HepG2 (cell line): ENCODE results near the gene PTH1R. TPM values are rescaled to one million over a fixed set of nuclear protein-coding genes. Genes with fewer than 3 reads are reported as not detected.

Source experiments
- ATAC-seq: fragments of 200-7000 bp; cut with Tn5 transposase; 3 replicates; pipeline ENCODE4 v1.9.1; 2020; ENCODE audit warnings: mild to moderate bottlenecking, moderate library complexity
- BruUV-seq: library from RNA; stranded (reverse); fragments of 400-500 nt; replicated peaks from 2 replicates; lab custom pipeline; 2021; lab: Mats Ljungman, UMichigan
- CTCF ChIA-PET: fragments of 300-600 bp; formaldehyde crosslinking; extraction: SDS; loops from one replicate; lab custom pipeline; 2021; ENCODE audit warnings: low total read pairs, inconsistent platforms, low intra/inter-chr PET ratio; lab: Yijun Ruan, JAX
- POLR2A ChIA-PET: fragments of 350-600 bp; sonication (Branson Sonifier 250); formaldehyde crosslinking; loops from one replicate; lab custom pipeline; 2020; ENCODE audit warnings: antibody characterized with exemption, inconsistent platforms; lab: Yijun Ruan, JAX
- DNase-seq: peaks from one replicate; pipeline ENCODE4 v3.0.0-alpha.2; 2015; ENCODE audit warnings: low spot score
- FAIRE-seq: peaks from 3 replicates; lab custom pipeline; 2011; peaks lifted over from hg19 to GRCh38; lab: Jason Lieb, UNC
- H2AFZ ChIP-seq: one replicate; pipeline ENCODE4 v1.6.1; 2011; ENCODE audit warnings: low read length, inconsistent platforms
- H3K27ac ChIP-seq: fragments of 300-600 bp; 3 replicates; pipeline ENCODE4 v1.8.0; 2011; ENCODE audit warnings: mixed run types, mild to moderate bottlenecking, mixed read lengths, low read length, inconsistent platforms; ENCODE audit not compliant: insufficient read depth; ENCODE audit errors: extremely low read length
- H3K27me3 ChIP-seq, 2 experiments: fragments of 200-600 bp in 1 of 2; 2 replicates in 1 of 2; 3 replicates in 1 of 2; pipeline versions ENCODE4 v1.6.0 to v1.8.0; 2011; ENCODE audit warnings: low read length in 2 of 2, mild to moderate bottlenecking in 2 of 2, moderate library complexity in 2 of 2, inconsistent platforms in 1 of 2; ENCODE audit not compliant: insufficient read depth in 2 of 2, control insufficient read depth in 1 of 2
- H3K36me3 ChIP-seq, 2 experiments: fragments of 200-600 bp in 1 of 2; replicated peaks in 1 of 2; 2 replicates in 1 of 2; 3 replicates in 1 of 2; pipeline versions ENCODE4 v1.5.1 to v1.8.0; 2011; ENCODE audit warnings: low read length in 2 of 2, inconsistent platforms in 1 of 2; ENCODE audit not compliant: insufficient read depth in 2 of 2, control insufficient read depth in 1 of 2
- H3K4me1 ChIP-seq: 2 replicates; pipeline ENCODE4 v1.5.1; 2012; ENCODE audit warnings: low read length, inconsistent platforms; ENCODE audit not compliant: insufficient read depth
- H3K4me2 ChIP-seq: 2 replicates; pipeline ENCODE4 v1.6.0; 2011; ENCODE audit warnings: low read depth, low read length, inconsistent platforms
- H3K4me3 ChIP-seq, 3 experiments: fragments of 200-600 bp in 1 of 3; sonication (generic), shearing (Covaris generic) in 1 of 3; replicated peaks in 1 of 3; 2 replicates each; pipeline ENCODE4 v1.5.1; 2011 to 2016; ENCODE audit warnings: low read length in 3 of 3, inconsistent platforms in 2 of 3, low read depth in 2 of 3, mild to moderate bottlenecking in 2 of 3, control low read depth in 1 of 3, mixed read lengths in 1 of 3; ENCODE audit not compliant: insufficient read depth in 1 of 3
- H3K79me2 ChIP-seq: one replicate; pipeline ENCODE4 v1.6.1; 2011; ENCODE audit warnings: low read length, inconsistent platforms; ENCODE audit not compliant: insufficient read depth
- H3K9ac ChIP-seq: 2 replicates; pipeline ENCODE4 v1.6.0; 2011; ENCODE audit warnings: mild to moderate bottlenecking, low read depth, low read length, inconsistent platforms; ENCODE audit not compliant: insufficient read depth
- H3K9me3 ChIP-seq: 2 replicates; pipeline ENCODE4 v1.5.1; 2012; ENCODE audit warnings: mild to moderate bottlenecking, low read length
- H4K20me1 ChIP-seq: 2 replicates; pipeline ENCODE4 v1.6.0; 2011; ENCODE audit warnings: inconsistent platforms, mild to moderate bottlenecking, low read length, moderate library complexity; ENCODE audit not compliant: insufficient read depth
- NFRKB ChIP-seq: fragments of 450-650 bp; IDR thresholded peaks from 2 replicates; pipeline ENCODE4 v1.6.1; 2017
- RARG ChIP-seq: sonication (generic); formaldehyde crosslinking; IDR thresholded peaks from 2 replicates; pipeline ENCODE4 v1.4.0; 2020; ENCODE audit warnings: low read depth, mild to moderate bottlenecking, missing genetic modification reagents
- REPIN1 ChIP-seq: sonication (generic); formaldehyde crosslinking; IDR thresholded peaks from 2 replicates; pipeline ENCODE4 v1.8.0; 2022; ENCODE audit warnings: missing genetic modification reagents, low read depth, mild to moderate bottlenecking, borderline replicate concordance
- ZNF24 ChIP-seq: fragments of 450-650 bp; IDR thresholded peaks from 2 replicates; pipeline ENCODE4 v1.6.1; 2017; ENCODE audit warnings: antibody characterized with exemption, mild to moderate bottlenecking
- ZNF333 ChIP-seq: sonication (generic); formaldehyde crosslinking; IDR thresholded peaks from 2 replicates; pipeline ENCODE4 v1.4.0; 2020; ENCODE audit warnings: mild to moderate bottlenecking, missing genetic modification reagents, borderline replicate concordance
- ZNF569 ChIP-seq: sonication (generic); formaldehyde crosslinking; IDR thresholded peaks from 2 replicates; pipeline ENCODE4 v1.5.0; 2020; ENCODE audit warnings: mild to moderate bottlenecking, missing genetic modification reagents, moderate library complexity, borderline replicate concordance
- WGBS: methylation state at CpG from one replicate; pipeline ENCODE4 v1.1.6; 2017; ENCODE audit warnings: low lambda C conversion rate; 5-methylcytosine and 5-hydroxymethylcytosine counted together
- in situ Hi-C: cut with HindIII; loops from 2 replicates; pipeline ENCODE4 v1.10.0; 2017; ENCODE audit warnings: low pct_unique_long_range_greater_than_20kb; ENCODE audit not compliant: extremely low pct_ligation_motif_present
- intact Hi-C: fragments of 100-400 bp; cut with micrococcal nuclease; formaldehyde crosslinking; loops from one replicate; pipeline ENCODE4 v1.10.0; 2022; ENCODE audit not compliant: unreplicated experiment
- polyA plus RNA-seq, 8 experiments: library from polyadenylated mRNA; depleted of rRNA in 3 of 8; stranded (reverse) in 7 of 8; unstranded in 1 of 8; fragments of >200 nt; fragmentation: Illumina TruSeq in 4 of 8; extraction: Trizol in 4 of 8; gene quantifications; 2 replicates each; pipeline versions ENCODE4 v1.2.1 to v1.2.3, GENCODE V29; 2011 to 2016; ENCODE audit warnings: low read depth in 4 of 8, missing spikeins in 1 of 8, mixed read lengths in 1 of 8; ENCODE audit not compliant: insufficient read depth in 1 of 8
- total RNA-seq, 5 experiments: library from RNA; depleted of rRNA; stranded (reverse); fragments of >200 nt; fragmentation: Illumina TruSeq; extraction: Trizol; gene quantifications; 2 replicates each; pipeline ENCODE4 v1.2.3, GENCODE V29; 2016; ENCODE audit warnings: low read depth in 1 of 5
- TF ChIP-seq, protein P1 (sequence below): sonication (generic); formaldehyde crosslinking; IDR thresholded peaks from 2 replicates; pipeline ENCODE4 v1.8.1; 2023; ENCODE audit warnings: missing genetic modification reagents, inconsistent platforms, borderline replicate concordance
- TF ChIP-seq, protein P2 (sequence below): sonication (generic); formaldehyde crosslinking; IDR thresholded peaks from 2 replicates; pipeline ENCODE4 v1.4.0; 2020; ENCODE audit warnings: mild to moderate bottlenecking, missing genetic modification reagents
- TF ChIP-seq, protein P3 (sequence below): sonication (generic); formaldehyde crosslinking; conservative IDR thresholded peaks from 2 replicates; pipeline ENCODE4 v1.5.0; 2020; ENCODE audit warnings: missing genetic modification reagents
- TF ChIP-seq, protein P4 (sequence below): sonication (generic); formaldehyde crosslinking; IDR thresholded peaks from one replicate; pipeline ENCODE4 v1.5.1; 2020; ENCODE audit warnings: mild to moderate bottlenecking, missing genetic modification reagents; ENCODE audit errors: not compliant biosample characterization

PTH1R gene
- total and polyA plus RNA-seq, 2 of the 13 experiments (the other 11 are each of a cell fraction or from before 2014, with no cell fraction given): not detected

DNA sequence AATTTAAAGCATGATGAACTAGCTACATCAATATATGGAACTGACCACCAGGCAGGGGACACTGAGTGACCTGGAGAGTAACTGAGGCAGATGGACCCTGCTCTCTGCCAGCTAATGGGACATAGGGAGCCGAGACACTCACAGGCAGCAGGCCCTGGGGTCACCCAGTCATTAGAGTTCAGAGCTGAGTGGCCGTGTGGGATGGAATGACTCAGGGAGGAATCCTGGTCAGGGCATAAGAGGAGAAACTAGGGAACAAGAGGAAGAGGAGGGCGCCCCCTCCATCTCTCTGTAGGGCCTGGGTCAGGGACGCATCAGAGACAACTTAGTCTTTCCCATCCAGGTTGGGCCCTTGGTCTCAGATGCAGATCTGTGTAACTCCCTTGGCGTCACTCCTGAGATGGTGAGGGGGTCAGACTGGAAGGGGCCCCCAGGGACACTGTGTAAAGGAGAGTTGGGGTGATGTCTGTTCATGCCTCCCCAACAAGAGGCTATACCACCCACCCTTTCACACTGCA lies 59.3 kb downstream of the PTH1R start (continued):
- TF ChIP-seq, protein P1, sequence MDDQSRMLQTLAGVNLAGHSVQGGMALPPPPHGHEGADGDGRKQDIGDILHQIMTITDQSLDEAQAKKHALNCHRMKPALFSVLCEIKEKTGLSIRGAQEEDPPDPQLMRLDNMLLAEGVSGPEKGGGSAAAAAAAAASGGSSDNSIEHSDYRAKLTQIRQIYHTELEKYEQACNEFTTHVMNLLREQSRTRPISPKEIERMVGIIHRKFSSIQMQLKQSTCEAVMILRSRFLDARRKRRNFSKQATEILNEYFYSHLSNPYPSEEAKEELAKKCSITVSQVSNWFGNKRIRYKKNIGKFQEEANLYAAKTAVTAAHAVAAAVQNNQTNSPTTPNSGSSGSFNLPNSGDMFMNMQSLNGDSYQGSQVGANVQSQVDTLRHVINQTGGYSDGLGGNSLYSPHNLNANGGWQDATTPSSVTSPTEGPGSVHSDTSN: no peak
- TF ChIP-seq ZNF333 (CRISPR knock-in tag) (no peak), ZNF24 (no peak)
- TF ChIP-seq, protein P2, sequence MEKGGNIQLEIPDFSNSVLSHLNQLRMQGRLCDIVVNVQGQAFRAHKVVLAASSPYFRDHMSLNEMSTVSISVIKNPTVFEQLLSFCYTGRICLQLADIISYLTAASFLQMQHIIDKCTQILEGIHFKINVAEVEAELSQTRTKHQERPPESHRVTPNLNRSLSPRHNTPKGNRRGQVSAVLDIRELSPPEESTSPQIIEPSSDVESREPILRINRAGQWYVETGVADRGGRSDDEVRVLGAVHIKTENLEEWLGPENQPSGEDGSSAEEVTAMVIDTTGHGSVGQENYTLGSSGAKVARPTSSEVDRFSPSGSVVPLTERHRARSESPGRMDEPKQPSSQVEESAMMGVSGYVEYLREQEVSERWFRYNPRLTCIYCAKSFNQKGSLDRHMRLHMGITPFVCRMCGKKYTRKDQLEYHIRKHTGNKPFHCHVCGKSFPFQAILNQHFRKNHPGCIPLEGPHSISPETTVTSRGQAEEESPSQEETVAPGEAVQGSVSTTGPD (CRISPR knock-in tag): no peak

DNA sequence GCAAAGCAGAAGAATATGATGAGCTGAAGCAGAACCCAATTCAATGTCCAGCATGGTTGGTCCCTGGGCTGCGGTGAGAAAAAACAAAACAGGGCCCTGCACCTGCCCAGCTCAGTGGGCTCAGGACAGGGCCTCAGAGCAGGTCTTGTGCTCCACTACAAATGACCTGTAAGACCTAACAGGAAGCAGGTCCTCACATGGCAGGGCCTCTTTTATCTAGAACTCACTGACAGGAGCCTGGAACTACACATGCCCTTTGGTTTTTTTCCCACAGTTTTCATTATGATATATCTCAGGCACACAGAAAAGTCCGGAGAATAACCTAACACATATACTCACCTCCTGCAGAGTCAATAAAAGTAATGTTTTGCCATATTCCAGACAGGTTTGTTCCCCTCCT lies 60.6 kb downstream of the PTH1R start:
- CTCF ChIA-PET: no interaction called here
- 82% methylated on average over 1 of the region's 2 CpGs for WGBS
- TF ChIP-seq, protein P3, sequence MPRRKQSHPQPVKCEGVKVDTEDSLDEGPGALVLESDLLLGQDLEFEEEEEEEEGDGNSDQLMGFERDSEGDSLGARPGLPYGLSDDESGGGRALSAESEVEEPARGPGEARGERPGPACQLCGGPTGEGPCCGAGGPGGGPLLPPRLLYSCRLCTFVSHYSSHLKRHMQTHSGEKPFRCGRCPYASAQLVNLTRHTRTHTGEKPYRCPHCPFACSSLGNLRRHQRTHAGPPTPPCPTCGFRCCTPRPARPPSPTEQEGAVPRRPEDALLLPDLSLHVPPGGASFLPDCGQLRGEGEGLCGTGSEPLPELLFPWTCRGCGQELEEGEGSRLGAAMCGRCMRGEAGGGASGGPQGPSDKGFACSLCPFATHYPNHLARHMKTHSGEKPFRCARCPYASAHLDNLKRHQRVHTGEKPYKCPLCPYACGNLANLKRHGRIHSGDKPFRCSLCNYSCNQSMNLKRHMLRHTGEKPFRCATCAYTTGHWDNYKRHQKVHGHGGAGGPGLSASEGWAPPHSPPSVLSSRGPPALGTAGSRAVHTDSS (CRISPR knock-in tag): no peak
- TF ChIP-seq, protein P4, sequence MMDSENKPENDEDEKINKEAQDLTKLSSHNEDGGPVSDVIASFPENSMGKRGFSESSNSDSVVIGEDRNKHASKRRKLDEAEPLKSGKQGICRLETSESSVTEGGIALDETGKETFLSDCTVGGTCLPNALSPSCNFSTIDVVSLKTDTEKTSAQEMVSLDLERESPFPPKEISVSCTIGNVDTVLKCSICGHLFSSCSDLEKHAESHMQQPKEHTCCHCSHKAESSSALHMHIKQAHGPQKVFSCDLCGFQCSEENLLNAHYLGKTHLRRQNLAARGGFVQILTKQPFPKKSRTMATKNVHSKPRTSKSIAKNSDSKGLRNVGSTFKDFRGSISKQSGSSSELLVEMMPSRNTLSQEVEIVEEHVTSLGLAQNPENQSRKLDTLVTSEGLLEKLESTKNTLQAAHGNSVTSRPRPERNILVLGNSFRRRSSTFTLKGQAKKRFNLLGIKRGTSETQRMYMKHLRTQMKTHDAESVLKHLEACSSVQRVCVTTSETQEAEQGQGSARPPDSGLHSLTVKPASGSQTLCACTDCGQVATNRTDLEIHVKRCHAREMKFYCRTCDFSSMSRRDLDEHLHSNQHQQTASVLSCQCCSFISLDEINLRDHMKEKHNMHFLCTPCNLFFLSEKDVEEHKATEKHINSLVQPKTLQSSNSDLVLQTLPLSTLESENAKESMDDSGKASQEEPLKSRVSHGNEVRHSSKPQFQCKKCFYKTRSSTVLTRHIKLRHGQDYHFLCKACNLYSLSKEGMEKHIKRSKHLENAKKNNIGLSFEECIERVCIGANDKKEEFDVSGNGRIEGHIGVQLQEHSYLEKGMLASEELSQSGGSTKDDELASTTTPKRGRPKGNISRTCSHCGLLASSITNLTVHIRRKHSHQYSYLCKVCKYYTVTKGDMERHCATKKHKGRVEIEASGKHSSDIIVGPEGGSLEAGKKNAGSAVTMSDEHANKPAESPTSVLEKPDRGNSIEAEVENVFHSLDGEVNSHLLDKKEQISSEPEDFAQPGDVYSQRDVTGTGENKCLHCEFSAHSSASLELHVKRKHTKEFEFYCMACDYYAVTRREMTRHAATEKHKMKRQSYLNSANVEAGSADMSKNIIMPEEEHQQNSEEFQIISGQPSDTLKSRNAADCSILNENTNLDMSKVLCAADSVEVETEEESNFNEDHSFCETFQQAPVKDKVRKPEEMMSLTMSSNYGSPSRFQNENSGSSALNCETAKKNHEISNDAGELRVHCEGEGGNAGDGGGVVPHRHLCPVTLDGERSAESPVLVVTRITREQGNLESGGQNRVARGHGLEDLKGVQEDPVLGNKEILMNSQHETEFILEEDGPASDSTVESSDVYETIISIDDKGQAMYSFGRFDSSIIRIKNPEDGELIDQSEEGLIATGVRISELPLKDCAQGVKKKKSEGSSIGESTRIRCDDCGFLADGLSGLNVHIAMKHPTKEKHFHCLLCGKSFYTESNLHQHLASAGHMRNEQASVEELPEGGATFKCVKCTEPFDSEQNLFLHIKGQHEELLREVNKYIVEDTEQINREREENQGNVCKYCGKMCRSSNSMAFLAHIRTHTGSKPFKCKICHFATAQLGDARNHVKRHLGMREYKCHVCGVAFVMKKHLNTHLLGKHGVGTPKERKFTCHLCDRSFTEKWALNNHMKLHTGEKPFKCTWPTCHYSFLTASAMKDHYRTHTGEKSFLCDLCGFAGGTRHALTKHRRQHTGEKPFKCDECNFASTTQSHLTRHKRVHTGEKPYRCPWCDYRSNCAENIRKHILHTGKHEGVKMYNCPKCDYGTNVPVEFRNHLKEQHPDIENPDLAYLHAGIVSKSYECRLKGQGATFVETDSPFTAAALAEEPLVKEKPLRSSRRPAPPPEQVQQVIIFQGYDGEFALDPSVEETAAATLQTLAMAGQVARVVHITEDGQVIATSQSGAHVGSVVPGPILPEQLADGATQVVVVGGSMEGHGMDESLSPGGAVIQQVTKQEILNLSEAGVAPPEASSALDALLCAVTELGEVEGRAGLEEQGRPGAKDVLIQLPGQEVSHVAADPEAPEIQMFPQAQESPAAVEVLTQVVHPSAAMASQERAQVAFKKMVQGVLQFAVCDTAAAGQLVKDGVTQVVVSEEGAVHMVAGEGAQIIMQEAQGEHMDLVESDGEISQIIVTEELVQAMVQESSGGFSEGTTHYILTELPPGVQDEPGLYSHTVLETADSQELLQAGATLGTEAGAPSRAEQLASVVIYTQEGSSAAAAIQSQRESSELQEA (CRISPR knock-in tag): no peak
- no peak for TF ChIP-seq ZNF569 (CRISPR knock-in tag)
- TF ChIP-seq REPIN1 (CRISPR knock-in tag): no peak
- TF ChIP-seq NFRKB: no peak
- TF ChIP-seq RARG: no peak

More for the DNA sequence above, 60.6 kb downstream of the PTH1R start:
- no peak overlapping the region for H3K9ac ChIP-seq
- H3K79me2 ChIP-seq: peaks cover 65% of the 10 kb centered on the region
- H3K36me3 ChIP-seq: peaks cover 18 to 69% of the 10 kb centered on the region in 2 experiments
- H4K20me1 ChIP-seq: peaks cover 15% of the 10 kb centered on the region
- H3K4me3 ChIP-seq: no peak overlapping the region
- peaks cover 92% of the 10 kb centered on the region for H3K4me1 ChIP-seq
- no peaks in the 10 kb centered on the region for H3K27me3 ChIP-seq
- intact Hi-C loops: no loop called here
- no peak overlapping the region for H3K4me2 ChIP-seq
- no peak overlapping the region for H2AFZ ChIP-seq
- no TSS peak for BruUV-seq
- no peaks in the 10 kb centered on the region for H3K9me3 ChIP-seq
- no peak for ATAC-seq
- DNase-seq: no peak
- FAIRE-seq: no peak
- POLR2A ChIA-PET: interaction anchor here (0.7 kb wide), 1 partner anchor 442 kb away, joined by 3 read pairs; no protein-coding TSS in a partner anchor
- in situ Hi-C loops: no loop called here
- H3K27ac ChIP-seq: no peak overlapping the region
